HEK293T (cell line): ENCODE data around the gene DISP3.

ENCODE experiments used
- ELF4 ChIP-seq: fragments of 450-650 bp; IDR thresholded peaks from 2 replicates; pipeline ENCODE4 v1.6.1; 2017; ENCODE audit warnings: antibody characterized with exemption
- FOXK2 ChIP-seq: fragments of 450-650 bp; IDR thresholded peaks from 2 replicates; pipeline ENCODE4 v1.6.1; 2016; ENCODE audit warnings: mild to moderate bottlenecking
- SP1 ChIP-seq: fragments of 450-650 bp; IDR thresholded peaks from 2 replicates; pipeline ENCODE4 v1.6.1; 2017
- SUZ12 ChIP-seq: fragments of 450-650 bp; IDR thresholded peaks from 2 replicates; pipeline ENCODE4 v1.6.1; 2016; ENCODE audit warnings: mild to moderate bottlenecking

GRCh38 chr1:11429226-11429625, 49.7 kb upstream of the DISP3 start:
- TF ChIP-seq FOXK2 (no peak), SP1 (no peak), ELF4 (no peak), SUZ12 (no peak)
